ENCODE data around the gene ADAMTS6. TPM values are rescaled to one million over a fixed set of nuclear protein-coding genes. Genes with fewer than 3 reads are reported as not detected.
"Not testable (repeated sequence)": the region's sequence is repeated elsewhere in the genome, so short reads cannot be mapped to it uniquely, and the experiment has no call there.

The ADAMTS6 gene
- polyA plus RNA-seq, 1 donor = 2.3 TPM

DNA sequence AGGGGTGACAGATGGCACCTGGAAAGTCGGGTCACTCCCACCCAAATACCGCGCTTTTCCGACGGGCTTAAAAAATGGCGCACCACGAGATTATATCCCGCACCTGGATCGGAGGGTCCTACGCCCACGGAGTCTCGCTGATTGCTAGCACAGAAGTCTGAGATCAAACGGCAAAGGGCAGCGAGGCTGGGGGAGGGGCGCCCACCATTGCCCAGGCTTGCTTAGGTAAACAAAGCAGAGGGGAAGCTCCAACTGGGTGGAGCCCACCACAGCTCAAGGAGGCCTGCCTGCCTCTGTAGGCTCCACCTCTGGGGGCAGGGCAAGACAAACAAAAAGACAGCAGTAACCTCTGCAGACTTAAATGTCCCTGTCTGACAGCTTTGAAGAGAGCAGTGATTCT lies 111.2 kb downstream of the ADAMTS6 start:
- H3K27me3 ChIP-seq (ENCODE audit: control insufficient read depth, insufficient read depth, low read length); H3K27ac ChIP-seq (ENCODE audit: low read length); H3K9me3 ChIP-seq (ENCODE audit: control insufficient read depth, low read depth, low read length); H3K4me1 ChIP-seq (ENCODE audit: control insufficient read depth, insufficient read depth, low read length); DNase-seq; H3K36me3 ChIP-seq (ENCODE audit: control insufficient read depth, insufficient read depth, low read length); H3K4me3 ChIP-seq (ENCODE audit: low read length): not testable (repeated sequence)
- WGBS (ENCODE audit: insufficient coverage, low lambda C conversion rate) = 80% methylated on average over 2 of the region's 15 CpGs

- H3K27me3 ChIP-seq (ENCODE audit: control insufficient read depth, insufficient read depth, low read length) = no peaks in the 10 kb centered on the region
- no peaks in the 10 kb centered on the region for H3K36me3 ChIP-seq (ENCODE audit: control insufficient read depth, insufficient read depth, low read length)
- no peaks in the 10 kb centered on the region for H3K9me3 ChIP-seq (ENCODE audit: control insufficient read depth, low read depth, low read length)
- WGBS (ENCODE audit: insufficient coverage, low lambda C conversion rate) = no CpG with 5 or more reads among the region's 2 CpGs
- H3K4me3 ChIP-seq (ENCODE audit: low read length) = no peak overlapping the region
- H3K4me1 ChIP-seq (ENCODE audit: control insufficient read depth, insufficient read depth, low read length) = no peaks in the 10 kb centered on the region
- no peak overlapping the region for H3K27ac ChIP-seq (ENCODE audit: low read length)
- no peak for DNase-seq
These were observed 115.1 kb downstream of the ADAMTS6 start for GRCh38 chr5:65366655-65367054.

- WGBS (ENCODE audit: insufficient coverage, low lambda C conversion rate) = 57% methylated on average over 1 of the region's 2 CpGs
- H3K36me3 ChIP-seq (ENCODE audit: control insufficient read depth, insufficient read depth, low read length) = no peaks in the 10 kb centered on the region
- no peak for DNase-seq
- H3K4me3 ChIP-seq (ENCODE audit: low read length) = no peak overlapping the region
- H3K27ac ChIP-seq (ENCODE audit: low read length) = no peak overlapping the region
- no peaks in the 10 kb centered on the region for H3K4me1 ChIP-seq (ENCODE audit: control insufficient read depth, insufficient read depth, low read length)
- no peaks in the 10 kb centered on the region for H3K9me3 ChIP-seq (ENCODE audit: control insufficient read depth, low read depth, low read length)
- H3K27me3 ChIP-seq (ENCODE audit: control insufficient read depth, insufficient read depth, low read length) = no peaks in the 10 kb centered on the region
These were observed 116.8 kb downstream of the ADAMTS6 start for GRCh38 chr5:65364907-65365306.

DNA sequence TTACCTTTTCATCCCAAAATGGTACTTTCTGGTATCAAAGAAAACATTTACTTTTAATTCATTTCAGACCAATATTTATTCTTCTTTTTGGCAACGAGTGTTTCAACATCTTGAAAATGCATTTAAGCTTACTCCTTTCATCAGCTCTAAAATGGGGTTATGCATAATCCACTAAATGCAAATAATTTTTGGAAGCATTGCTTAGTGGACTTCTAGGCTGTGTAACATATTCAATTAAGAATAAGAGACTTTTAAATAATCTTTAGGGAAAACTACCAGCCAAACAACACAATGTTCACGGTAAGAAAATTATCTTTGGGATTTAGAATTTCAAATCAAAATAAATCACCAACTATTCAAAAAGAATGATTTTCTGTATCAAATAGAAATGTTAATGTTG lies 118.2 kb downstream of the ADAMTS6 start:
- no peaks in the 10 kb centered on the region for H3K4me1 ChIP-seq (ENCODE audit: control insufficient read depth, insufficient read depth, low read length)
- H3K27me3 ChIP-seq (ENCODE audit: control insufficient read depth, insufficient read depth, low read length) = no peaks in the 10 kb centered on the region
- H3K36me3 ChIP-seq (ENCODE audit: control insufficient read depth, insufficient read depth, low read length) = no peaks in the 10 kb centered on the region
- H3K27ac ChIP-seq (ENCODE audit: low read length) = no peak overlapping the region
- H3K4me3 ChIP-seq (ENCODE audit: low read length) = no peak overlapping the region
- 75% methylated on average over 1 of the region's 2 CpGs for WGBS (ENCODE audit: insufficient coverage, low lambda C conversion rate)
- no peaks in the 10 kb centered on the region for H3K9me3 ChIP-seq (ENCODE audit: control insufficient read depth, low read depth, low read length)
- no peak for DNase-seq

DNA sequence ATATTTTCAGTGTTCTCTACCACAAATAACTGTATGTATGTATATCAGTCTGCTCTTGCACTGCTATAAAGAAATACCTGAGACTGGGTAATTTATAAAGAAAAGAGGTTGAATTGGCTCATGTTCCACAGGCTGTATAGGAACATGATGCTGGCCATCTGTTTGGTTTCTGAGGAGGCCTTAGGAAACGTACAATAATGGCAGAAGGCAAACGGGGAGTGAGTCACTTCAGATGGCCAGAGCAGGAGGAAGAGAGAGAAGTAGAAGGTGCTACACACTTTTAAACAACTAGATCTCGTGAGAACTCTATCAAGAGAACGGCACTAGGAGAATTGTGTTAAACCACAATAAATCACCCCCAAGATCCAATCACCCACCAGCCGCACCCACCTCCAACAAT lies 121.7 kb downstream of the ADAMTS6 start:
- Histone ChIP-seq H3K9me3 (ENCODE audit: control insufficient read depth, low read depth, low read length) (no peaks in the 10 kb centered on the region), H3K27ac (ENCODE audit: low read length) (no peak overlapping the region), H3K36me3 (ENCODE audit: control insufficient read depth, insufficient read depth, low read length) (no peaks in the 10 kb centered on the region), H3K27me3 (ENCODE audit: control insufficient read depth, insufficient read depth, low read length) (no peaks in the 10 kb centered on the region), H3K4me1 (ENCODE audit: control insufficient read depth, insufficient read depth, low read length) (no peaks in the 10 kb centered on the region), H3K4me3 (ENCODE audit: low read length) (no peak overlapping the region)
- WGBS (ENCODE audit: insufficient coverage, low lambda C conversion rate) = 80% methylated on average over 1 of the region's 5 CpGs
- no peak for DNase-seq

DNA sequence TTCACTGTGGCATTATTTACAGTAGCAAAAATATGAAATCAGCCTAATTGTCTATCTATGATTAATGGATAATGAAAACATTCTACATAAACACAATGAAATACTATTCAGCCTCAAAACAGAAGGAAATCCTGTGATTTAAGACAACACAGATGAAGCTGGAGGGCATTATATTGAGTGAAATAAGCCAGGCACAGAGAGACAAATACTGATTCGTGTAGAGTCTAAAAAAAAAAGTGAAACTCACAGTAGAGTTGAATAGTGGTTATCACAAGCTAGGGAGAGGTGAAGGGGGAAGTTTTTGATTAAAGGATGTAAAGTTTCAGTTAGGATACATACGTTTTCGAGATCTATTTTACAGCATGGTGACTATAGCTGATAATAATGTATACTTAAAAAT lies 122.2 kb downstream of the ADAMTS6 start:
- 83% methylated on average over 1 of the region's 3 CpGs for WGBS (ENCODE audit: insufficient coverage, low lambda C conversion rate)
- Histone ChIP-seq H3K9me3 (ENCODE audit: control insufficient read depth, low read depth, low read length) (no peaks in the 10 kb centered on the region), H3K4me3 (ENCODE audit: low read length) (no peak overlapping the region), H3K4me1 (ENCODE audit: control insufficient read depth, insufficient read depth, low read length) (no peaks in the 10 kb centered on the region), H3K36me3 (ENCODE audit: control insufficient read depth, insufficient read depth, low read length) (no peaks in the 10 kb centered on the region), H3K27me3 (ENCODE audit: control insufficient read depth, insufficient read depth, low read length) (no peaks in the 10 kb centered on the region), H3K27ac (ENCODE audit: low read length) (no peak overlapping the region)
- no peak for DNase-seq

DNA sequence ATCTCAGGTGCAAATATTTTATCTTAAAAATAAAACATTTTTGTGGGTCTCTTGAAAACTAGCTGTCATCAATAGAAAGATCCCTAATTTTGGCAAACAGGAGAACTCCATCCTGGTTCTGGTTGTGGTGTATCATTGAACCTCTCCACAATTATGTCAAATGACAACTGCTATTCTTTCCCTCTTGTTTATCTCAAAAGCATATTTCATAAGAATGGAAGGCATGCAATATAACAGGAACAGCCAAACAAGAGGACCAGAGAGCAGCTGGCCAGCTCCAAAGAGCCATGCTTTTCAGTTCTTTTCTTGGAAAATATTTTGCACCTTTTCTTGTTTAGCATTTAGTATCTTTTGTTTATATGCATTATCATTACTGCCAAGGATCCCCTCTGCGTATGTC lies 125.4 kb downstream of the ADAMTS6 start:
- Histone ChIP-seq H3K36me3 (ENCODE audit: control insufficient read depth, insufficient read depth, low read length) (no peaks in the 10 kb centered on the region), H3K27ac (ENCODE audit: low read length) (no peak overlapping the region), H3K4me1 (ENCODE audit: control insufficient read depth, insufficient read depth, low read length) (no peaks in the 10 kb centered on the region), H3K27me3 (ENCODE audit: control insufficient read depth, insufficient read depth, low read length) (no peaks in the 10 kb centered on the region), H3K4me3 (ENCODE audit: low read length) (no peak overlapping the region), H3K9me3 (ENCODE audit: control insufficient read depth, low read depth, low read length) (no peaks in the 10 kb centered on the region)
- no CpG with 5 or more reads among the region's 1 CpG for WGBS (ENCODE audit: insufficient coverage, low lambda C conversion rate)
- no peak for DNase-seq

- Histone ChIP-seq H3K36me3 (ENCODE audit: control insufficient read depth, insufficient read depth, low read length) (no peaks in the 10 kb centered on the region), H3K27me3 (ENCODE audit: control insufficient read depth, insufficient read depth, low read length) (no peaks in the 10 kb centered on the region), H3K4me3 (ENCODE audit: low read length) (no peak overlapping the region), H3K9me3 (ENCODE audit: control insufficient read depth, low read depth, low read length) (no peaks in the 10 kb centered on the region), H3K4me1 (ENCODE audit: control insufficient read depth, insufficient read depth, low read length) (no peaks in the 10 kb centered on the region), H3K27ac (ENCODE audit: low read length) (no peak overlapping the region)
- DNase-seq = no peak
- whole genome bisulfite sequencing (ENCODE audit: insufficient coverage, low lambda C conversion rate) = no CpG with 5 or more reads among the region's 1 CpG
These were observed 126.4 kb downstream of the ADAMTS6 start for GRCh38 chr5:65355301-65355700.

DNA sequence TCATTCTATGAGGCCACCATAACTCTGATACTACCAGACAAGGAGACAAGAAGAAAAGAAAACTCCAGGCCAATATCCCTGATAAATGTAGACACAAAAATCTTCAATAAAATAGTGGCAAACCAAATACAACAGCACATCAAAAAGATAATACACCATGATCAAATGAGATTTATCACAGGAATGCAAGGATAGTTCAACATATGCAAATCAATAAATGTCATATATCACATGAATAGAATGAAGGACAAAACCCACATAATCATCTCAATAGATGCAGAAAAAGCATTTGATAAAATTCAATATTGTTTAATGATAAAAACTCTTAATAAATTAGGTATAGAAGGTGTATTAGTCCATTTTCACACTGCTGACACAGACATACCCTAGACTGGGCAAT lies 139.9 kb downstream of the ADAMTS6 start:
- H3K4me1 ChIP-seq (ENCODE audit: control insufficient read depth, insufficient read depth, low read length) = no peaks in the 10 kb centered on the region
- H3K4me3 ChIP-seq (ENCODE audit: low read length) = no peak overlapping the region
- no peak overlapping the region for H3K27ac ChIP-seq (ENCODE audit: low read length)
- H3K36me3 ChIP-seq (ENCODE audit: control insufficient read depth, insufficient read depth, low read length) = no peaks in the 10 kb centered on the region
- peaks cover 8% of the 10 kb centered on the region for H3K9me3 ChIP-seq (ENCODE audit: control insufficient read depth, low read depth, low read length)
- no peaks in the 10 kb centered on the region for H3K27me3 ChIP-seq (ENCODE audit: control insufficient read depth, insufficient read depth, low read length)
- DNase-seq = no peak

GRCh38 chr5:65338606-65339151 lies 143.0 kb downstream of the ADAMTS6 start:
- Histone ChIP-seq H3K9me3 (ENCODE audit: control insufficient read depth, low read depth, low read length) (peaks cover 8% of the 10 kb centered on the region), H3K27me3 (ENCODE audit: control insufficient read depth, insufficient read depth, low read length) (no peaks in the 10 kb centered on the region), H3K4me3 (ENCODE audit: low read length) (no peak overlapping the region), H3K36me3 (ENCODE audit: control insufficient read depth, insufficient read depth, low read length) (no peaks in the 10 kb centered on the region), H3K27ac (ENCODE audit: low read length) (no peak overlapping the region), H3K4me1 (ENCODE audit: control insufficient read depth, insufficient read depth, low read length) (no peaks in the 10 kb centered on the region)
- whole genome bisulfite sequencing (ENCODE audit: insufficient coverage, low lambda C conversion rate) = no CpG with 5 or more reads among the region's 3 CpGs
- no peak for DNase-seq

DNA sequence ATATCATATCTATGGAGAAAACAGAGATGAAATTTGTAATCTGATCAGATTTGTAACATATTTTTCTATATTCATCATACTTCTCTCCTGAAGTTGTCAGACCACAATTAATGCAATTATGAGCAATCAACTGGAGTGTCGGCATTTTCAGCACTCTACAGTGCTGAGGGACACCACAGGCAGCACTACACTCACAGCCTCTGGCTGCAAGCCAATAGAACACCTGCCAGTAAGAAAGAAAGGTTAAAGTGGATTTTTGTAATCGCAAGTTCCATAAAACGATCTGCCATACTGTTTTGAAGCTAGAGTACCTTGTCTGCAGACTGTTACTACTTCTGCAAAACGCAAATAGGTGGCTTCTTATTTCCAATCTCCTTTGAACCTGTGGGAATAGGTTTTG lies 147.6 kb downstream of the ADAMTS6 start:
- peaks cover under 1% of the 10 kb centered on the region for H3K9me3 ChIP-seq (ENCODE audit: control insufficient read depth, low read depth, low read length)
- no peaks in the 10 kb centered on the region for H3K27me3 ChIP-seq (ENCODE audit: control insufficient read depth, insufficient read depth, low read length)
- no peak overlapping the region for H3K4me3 ChIP-seq (ENCODE audit: low read length)
- H3K27ac ChIP-seq (ENCODE audit: low read length) = no peak overlapping the region
- DNase-seq = peak in 1 of 2 donors; percentile 10
- no peaks in the 10 kb centered on the region for H3K4me1 ChIP-seq (ENCODE audit: control insufficient read depth, insufficient read depth, low read length)
- H3K36me3 ChIP-seq (ENCODE audit: control insufficient read depth, insufficient read depth, low read length) = no peaks in the 10 kb centered on the region
- WGBS (ENCODE audit: insufficient coverage, low lambda C conversion rate) = 82% methylated on average over 2 of the region's 4 CpGs
